ENCODE measurements around the gene CRHBP.
A peak's percentile ranks its signal among the peaks of the same experiment; 100 is the strongest.
"Not testable (repeated sequence)": the region's sequence is repeated elsewhere in the genome, so short reads cannot be mapped to it uniquely, and the experiment has no call there.

- not testable (repeated sequence) for TF ChIP-seq CTCF (IDR thresholded peaks at IDR 0.05; ENCODE audit: low read depth, low read length, missing input control); REST (IDR thresholded peaks at IDR 0.05); TAF1 (conservative IDR thresholded peaks at IDR 0.05)
- TF ChIP-seq GABPA (IDR thresholded peaks at IDR 0.05 in 1 of 2, conservative IDR thresholded peaks at IDR 0.05 in 1 of 2) (peak in 1 of 2 donors; percentile 65), RAD21 (IDR thresholded peaks at IDR 0.05) (peak; percentile 35 to 40), MAX (IDR thresholded peaks at IDR 0.05) (peak; percentile 87), EGR1 (IDR thresholded peaks at IDR 0.05; ENCODE audit: low read depth in 2 of 2) (peak; percentile 22 to 55), NR2F2 (IDR thresholded peaks at IDR 0.05) (peak; percentile 67)
Observed at GRCh38 chr5:76910344-76910933, 42.4 kb upstream of the CRHBP start.
